Left ventricle myocardium superior (tissue), 1 donor: Measurements from ENCODE around the gene RPL36. TPM values are rescaled to one million over a fixed set of nuclear protein-coding genes. Genes with fewer than 3 reads are reported as not detected.
"Not testable (repeated sequence)": the region's sequence is repeated elsewhere in the genome, so short reads cannot be mapped to it uniquely, and the experiment has no call there.

Experiments
- ATAC-seq: fragments of 200-7000 bp; cut with Tn5 transposase; one replicate; pipeline ENCODE4 v1.9.1; 2020; ENCODE audit warnings: mild to moderate bottlenecking, moderate library complexity
- DNase-seq: peaks from one replicate; pipeline ENCODE4 v3.0.0-alpha.2; 2020
- intact Hi-C: fragments of 100-400 bp; cut with micrococcal nuclease; formaldehyde crosslinking; loops from one replicate; pipeline ENCODE4 v1.11.0; 2022
- total RNA-seq: library from RNA; stranded (reverse); fragmentation: NEBNext Ultra II Directional; extraction: Animal tissue kit (Norgen Biotek cat#: 25700); gene quantifications from one replicate; pipeline ENCODE4 v1.2.1, GENCODE V29; 2021
- donor health status: DM: no; HTN: yes; CAD: no; lungs with severe emphysema.

The RPL36 gene
- total RNA-seq, 1 donor from 2014 or later, result 401 TPM

- intact Hi-C loops, result no loop called here
- ATAC-seq, result peak; percentile 80
- DNase-seq, result peak; percentile 99
Measured at GRCh38 chr19:5686647-5687359, 3.3 kb upstream of the RPL36 start.

- no peak for ATAC-seq
- no peak for DNase-seq
- intact Hi-C loops, result no loop called here
Measured at GRCh38 chr19:5687360-5688198, 2.5 kb upstream of the RPL36 start.

- ATAC-seq, intact Hi-C loops: not testable (repeated sequence)
- DNase-seq, result peak; percentile 26
Measured at GRCh38 chr19:5688262-5688881, 1.7 kb upstream of the RPL36 start.

- intact Hi-C loops, result no loop called here
- DNase-seq, result peak; percentile 84
- peak; percentile 32 for ATAC-seq
Measured at GRCh38 chr19:5690955-5691821, 1.1 kb downstream of the RPL36 start.

- intact Hi-C loops, result no loop called here
- no peak for DNase-seq
- ATAC-seq, result no peak
Measured at GRCh38 chr19:5691822-5692722, 2.0 kb downstream of the RPL36 start.

GRCh38 chr19:5692723-5693194 lies 2.7 kb downstream of the RPL36 start:
- DNase-seq (no peak), ATAC-seq (no peak)
- intact Hi-C loops, result no loop called here

- ATAC-seq (no peak), DNase-seq (peak; percentile 30)
- intact Hi-C loops, result no loop called here
Measured at GRCh38 chr19:5693195-5694166, 3.4 kb downstream of the RPL36 start.

- intact Hi-C loops, result no loop called here
- no peak for DNase-seq
- ATAC-seq, result no peak
Measured at GRCh38 chr19:5694167-5694955, 4.3 kb downstream of the RPL36 start.

GRCh38 chr19:5694956-5695648 lies 5.0 kb downstream of the RPL36 start:
- intact Hi-C loops, result no loop called here
- DNase-seq, result no peak
- ATAC-seq, result no peak

GRCh38 chr19:5695649-5696195 lies 5.6 kb downstream of the RPL36 start:
- ATAC-seq, result no peak
- no peak for DNase-seq
- intact Hi-C loops, result no loop called here

- intact Hi-C loops, result no loop called here
- DNase-seq (peak; percentile 33), ATAC-seq (no peak)
Measured at GRCh38 chr19:5696196-5697021, 6.3 kb downstream of the RPL36 start.

- DNase-seq (no peak), ATAC-seq (no peak)
- intact Hi-C loops, result no loop called here
Measured at GRCh38 chr19:5697022-5697889, 7.2 kb downstream of the RPL36 start.

- ATAC-seq, result no peak
- peak; percentile 30 for DNase-seq
- intact Hi-C loops, result no loop called here
Measured at GRCh38 chr19:5697890-5698634, 8.0 kb downstream of the RPL36 start.
